Memory B cell (primary cell): Measurements from ENCODE around the gene RANBP3.
"Not testable (repeated sequence)": the region's sequence is repeated elsewhere in the genome, so short reads cannot be mapped to it uniquely, and the experiment has no call there.

Experiments
- ATAC-seq: fragments of 150-1000 bp; cut with Tn5 transposase; 2 replicates; pipeline ENCODE4 v1.10.0; 2021; ENCODE audit warnings: low read depth, mild to moderate bottlenecking, moderate library complexity
- DNase-seq, 2 donors: peaks; one replicate each; pipeline ENCODE4 v3.0.0; 2022; ENCODE audit warnings: low spot score in 2 of 2
- H3K27ac Mint-ChIP-seq: one replicate; pipeline ENCODE4 v1.8.0; 2022; ENCODE audit warnings: mild to moderate bottlenecking, moderate library complexity, mixed read lengths
- H3K27me3 Mint-ChIP-seq: one replicate; pipeline ENCODE4 v1.8.0; 2022; ENCODE audit warnings: mixed read lengths
- H3K36me3 Mint-ChIP-seq: one replicate; pipeline ENCODE4 v1.8.0; 2022; ENCODE audit warnings: mild to moderate bottlenecking, mixed read lengths
- H3K4me1 Mint-ChIP-seq: one replicate; pipeline ENCODE4 v1.8.0; 2022; ENCODE audit warnings: mixed read lengths
- H3K4me3 Mint-ChIP-seq: one replicate; pipeline ENCODE4 v1.8.0; 2022; ENCODE audit warnings: mild to moderate bottlenecking, moderate library complexity, mixed read lengths
- H3K9me3 Mint-ChIP-seq: one replicate; pipeline ENCODE4 v1.8.0; 2022; ENCODE audit warnings: mixed read lengths

Gene RANBP3

DNA sequence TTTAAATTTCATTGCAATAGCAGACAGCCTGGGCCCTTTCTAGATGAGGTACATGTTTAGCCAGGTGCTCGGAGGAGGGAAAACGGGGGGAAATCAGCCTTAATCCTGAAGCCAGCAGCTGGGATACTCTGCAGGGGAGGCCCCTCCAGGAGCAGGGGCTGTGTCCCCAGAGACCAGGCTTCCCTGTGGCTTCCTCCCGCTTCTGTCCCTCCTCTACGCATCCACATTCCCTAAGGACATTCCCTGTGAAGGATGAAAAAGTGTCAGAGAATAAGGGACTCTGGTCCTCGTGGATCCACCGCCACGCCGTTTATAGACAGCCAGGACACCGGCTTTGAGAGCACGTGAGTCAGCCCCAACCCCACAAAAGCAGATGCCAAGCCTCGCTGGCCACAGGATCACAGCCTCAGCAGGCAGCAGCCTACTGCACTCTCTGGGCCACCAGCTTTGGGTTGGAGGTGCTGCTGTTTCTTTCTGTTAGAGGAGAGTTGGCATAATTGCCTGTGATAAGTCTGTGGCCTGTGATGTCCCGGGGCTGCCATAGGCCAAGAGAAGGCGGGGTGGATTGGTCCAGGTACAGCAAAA, 36.7 kb upstream of the RANBP3 start:
- no peaks in the 10 kb centered on the region for H3K9me3 Mint-ChIP-seq
- DNase-seq: no peak
- H3K27ac Mint-ChIP-seq: no peak overlapping the region
- no peak for ATAC-seq
- H3K4me1 Mint-ChIP-seq: no peaks in the 10 kb centered on the region
- peaks cover 2% of the 10 kb centered on the region for H3K27me3 Mint-ChIP-seq
- H3K36me3 Mint-ChIP-seq: no peaks in the 10 kb centered on the region
- no peak overlapping the region for H3K4me3 Mint-ChIP-seq

DNA sequence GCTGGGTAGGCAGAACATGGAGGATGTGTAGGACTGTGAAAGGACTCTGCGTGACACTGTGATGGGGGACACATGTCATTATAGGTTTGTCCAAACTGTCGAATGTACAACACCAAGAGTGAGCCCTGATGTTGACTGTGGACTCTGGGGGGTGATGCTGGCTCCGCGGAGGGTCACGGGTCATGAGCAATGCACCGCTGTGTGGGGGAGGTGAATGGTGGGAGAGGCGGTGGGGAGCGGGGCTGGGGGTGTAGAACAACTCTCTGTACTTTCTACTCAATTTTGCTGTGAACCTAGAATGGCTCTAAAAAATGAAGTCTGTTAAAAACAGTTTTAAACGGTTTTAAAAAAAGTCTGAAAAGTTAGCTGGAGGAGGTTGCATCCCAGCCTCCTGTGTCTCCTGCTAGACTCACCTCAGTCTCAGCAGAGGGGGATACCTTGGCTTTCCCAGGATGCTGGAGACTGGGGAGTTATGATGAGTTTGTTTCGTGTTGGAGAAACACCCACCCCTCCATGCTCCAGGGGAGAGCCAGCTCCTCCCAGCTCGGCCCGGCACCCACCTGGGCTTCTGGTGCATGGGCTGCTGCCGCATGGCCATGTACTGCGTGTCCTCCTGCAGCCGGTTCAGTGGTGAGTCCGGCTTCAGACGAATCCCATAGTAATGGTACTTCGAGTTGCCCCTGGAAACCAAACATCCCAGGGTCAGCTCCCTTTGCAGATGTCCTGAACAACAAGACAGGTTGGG, 34.7 kb upstream of the RANBP3 start:
- no peaks in the 10 kb centered on the region for H3K9me3 Mint-ChIP-seq
- no peak overlapping the region for H3K4me3 Mint-ChIP-seq
- no peak for DNase-seq
- no peaks in the 10 kb centered on the region for H3K36me3 Mint-ChIP-seq
- no peaks in the 10 kb centered on the region for H3K4me1 Mint-ChIP-seq
- no peaks in the 10 kb centered on the region for H3K27me3 Mint-ChIP-seq
- no peak overlapping the region for H3K27ac Mint-ChIP-seq
- ATAC-seq: no peak

DNA sequence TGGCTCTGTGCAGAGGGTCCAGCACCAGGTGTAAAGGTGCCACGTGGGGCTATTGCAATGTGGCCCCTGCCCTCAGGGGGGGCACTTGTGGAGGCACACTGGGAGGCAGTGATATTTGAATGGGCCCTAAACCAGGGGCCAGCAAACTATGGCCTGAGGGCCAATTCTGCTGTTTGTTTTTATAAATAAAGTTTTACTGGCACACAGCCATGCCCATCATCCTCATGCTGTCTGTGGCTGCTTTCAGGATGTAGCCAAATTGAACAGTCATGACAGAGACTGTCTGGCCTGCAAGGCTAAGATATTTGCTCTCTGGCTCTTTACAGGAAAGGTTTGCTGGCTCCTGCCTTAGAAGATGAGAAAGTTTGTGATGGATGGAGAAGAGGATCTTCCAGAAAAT, 33.9 kb upstream of the RANBP3 start:
- no peaks in the 10 kb centered on the region for H3K9me3 Mint-ChIP-seq
- H3K4me1 Mint-ChIP-seq: no peaks in the 10 kb centered on the region
- no peak for DNase-seq
- ATAC-seq: no peak
- no peaks in the 10 kb centered on the region for H3K36me3 Mint-ChIP-seq
- H3K4me3 Mint-ChIP-seq: no peak overlapping the region
- H3K27ac Mint-ChIP-seq: no peak overlapping the region
- H3K27me3 Mint-ChIP-seq: no peaks in the 10 kb centered on the region

DNA sequence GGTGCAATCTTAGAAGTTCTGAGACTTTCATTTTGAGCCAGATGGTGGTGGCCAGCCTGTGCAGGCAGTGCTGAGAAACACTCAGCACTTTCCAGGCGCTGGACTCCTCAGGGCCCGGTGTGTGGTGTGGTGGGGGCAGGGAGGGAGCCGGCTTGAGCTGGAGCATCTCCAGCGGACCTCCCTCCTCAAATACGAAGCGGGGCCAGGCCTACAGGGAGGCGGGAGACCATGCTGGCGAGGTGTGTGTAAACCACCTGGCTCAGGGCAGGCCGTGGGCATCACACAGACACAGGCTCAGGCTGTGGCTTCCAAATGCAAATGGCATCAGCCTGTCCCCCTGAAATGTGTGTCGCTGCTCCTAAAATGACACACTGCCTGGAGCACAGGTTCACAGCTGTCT, 33.3 kb upstream of the RANBP3 start:
- Mint-ChIP-seq H3K4me1 (no peaks in the 10 kb centered on the region), H3K27ac (no peak overlapping the region), H3K9me3 (no peaks in the 10 kb centered on the region)

DNA sequence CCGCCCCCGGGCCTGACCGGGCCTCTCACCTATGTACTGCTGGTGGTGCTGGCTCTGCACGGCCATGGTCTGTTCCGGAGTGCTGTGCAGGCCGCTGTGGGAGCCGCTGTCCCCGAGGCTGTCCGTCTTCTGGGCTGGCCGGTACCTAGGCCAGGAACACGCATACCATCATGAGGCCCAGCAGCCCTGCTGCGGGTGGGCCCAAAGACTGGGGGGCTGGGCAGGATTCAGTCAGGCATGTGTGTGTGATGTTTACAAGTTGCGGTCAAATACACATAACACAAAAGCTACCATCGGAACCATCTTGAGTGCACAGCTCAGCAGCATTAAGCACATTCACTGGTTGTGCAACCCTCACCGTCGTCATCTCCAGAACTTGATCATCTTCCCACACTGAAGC, 32.2 kb upstream of the RANBP3 start:
- no peaks in the 10 kb centered on the region for H3K4me1 Mint-ChIP-seq
- no peak for ATAC-seq
- no peak for DNase-seq
- H3K27ac Mint-ChIP-seq: no peak overlapping the region
- no peaks in the 10 kb centered on the region for H3K36me3 Mint-ChIP-seq
- no peaks in the 10 kb centered on the region for H3K9me3 Mint-ChIP-seq
- H3K27me3 Mint-ChIP-seq: no peaks in the 10 kb centered on the region
- H3K4me3 Mint-ChIP-seq: no peak overlapping the region

More for the DNA sequence above, 33.3 kb upstream of the RANBP3 start:
- Mint-ChIP-seq H3K4me3 (no peak overlapping the region), H3K36me3 (no peaks in the 10 kb centered on the region), H3K27me3 (no peaks in the 10 kb centered on the region)
- DNase-seq (no peak), ATAC-seq (no peak)

DNA sequence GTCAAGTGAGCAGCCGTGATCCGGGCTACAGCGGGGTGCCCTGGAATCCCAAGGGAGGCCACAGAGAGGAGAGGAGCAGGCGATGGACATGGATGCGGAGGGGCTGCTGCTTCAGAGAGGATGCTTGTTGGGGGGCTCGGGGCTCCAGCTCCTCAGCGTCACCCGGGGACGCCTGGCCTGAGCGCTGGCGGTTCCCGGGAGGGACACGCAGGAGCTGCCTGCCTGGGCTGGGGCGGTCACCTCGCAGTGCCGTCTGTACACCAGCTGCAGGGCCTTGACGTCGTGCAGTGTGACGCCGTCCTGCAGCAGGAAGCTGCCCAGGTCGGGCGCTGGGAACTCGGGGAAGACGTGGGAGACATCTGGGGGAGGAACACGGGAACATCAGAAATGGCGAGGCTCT, 29.9 kb upstream of the RANBP3 start:
- no peaks in the 10 kb centered on the region for H3K36me3 Mint-ChIP-seq
- H3K9me3 Mint-ChIP-seq: no peaks in the 10 kb centered on the region
- H3K27ac Mint-ChIP-seq: no peak overlapping the region
- H3K4me3 Mint-ChIP-seq: no peak overlapping the region
- no peak for ATAC-seq
- no peaks in the 10 kb centered on the region for H3K4me1 Mint-ChIP-seq
- H3K27me3 Mint-ChIP-seq: no peaks in the 10 kb centered on the region
- no peak for DNase-seq

DNA sequence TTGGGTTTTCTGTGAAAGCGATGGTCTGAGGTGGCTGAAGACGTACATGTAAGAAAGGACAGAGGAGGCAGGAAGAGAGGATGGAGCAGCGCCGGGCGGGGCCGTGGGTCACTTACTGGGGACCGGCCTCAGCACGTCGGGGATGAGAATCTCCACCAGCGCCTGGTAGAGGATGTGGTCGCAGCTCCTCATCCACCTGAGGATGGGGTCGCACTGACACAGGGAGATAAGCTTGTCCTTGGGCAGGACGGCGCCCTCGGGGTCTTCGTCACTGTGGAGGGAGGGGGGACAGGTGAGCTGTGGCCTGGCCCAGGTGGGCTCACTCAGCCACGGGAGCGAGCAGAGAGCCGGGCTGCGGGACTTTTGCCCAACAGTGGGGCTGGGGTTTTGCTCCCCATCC, 29.0 kb upstream of the RANBP3 start:
- H3K27ac Mint-ChIP-seq: no peak overlapping the region
- H3K9me3 Mint-ChIP-seq: no peaks in the 10 kb centered on the region

DNA sequence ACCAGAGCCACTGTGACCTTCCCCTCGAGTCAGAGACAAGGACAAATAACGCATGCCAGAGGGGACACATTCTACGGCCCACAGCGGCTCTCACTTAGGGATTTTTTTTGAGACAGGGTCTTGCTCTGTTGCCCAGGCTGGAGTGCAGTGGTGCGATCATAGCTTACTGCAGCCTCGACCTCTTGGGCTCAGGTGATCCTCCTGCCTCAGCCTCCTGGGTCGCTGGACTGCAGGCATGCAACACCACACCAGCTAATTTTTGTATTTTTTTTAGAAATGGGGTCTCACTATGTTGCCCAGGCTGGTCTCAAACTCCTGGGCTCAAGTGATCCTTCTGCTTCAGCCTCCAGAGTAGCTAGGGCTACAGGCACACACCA, 28.1 kb upstream of the RANBP3 start:
- ATAC-seq, H3K27ac Mint-ChIP-seq, H3K27me3 Mint-ChIP-seq, DNase-seq, H3K9me3 Mint-ChIP-seq, H3K4me3 Mint-ChIP-seq, H3K4me1 Mint-ChIP-seq, H3K36me3 Mint-ChIP-seq: not testable (repeated sequence)

More for the DNA sequence above, 29.0 kb upstream of the RANBP3 start:
- H3K4me3 Mint-ChIP-seq: no peak overlapping the region
- DNase-seq (no peak), ATAC-seq (no peak)
- H3K27me3 Mint-ChIP-seq: no peaks in the 10 kb centered on the region
- peaks cover 3% of the 10 kb centered on the region for H3K36me3 Mint-ChIP-seq
- H3K4me1 Mint-ChIP-seq: no peaks in the 10 kb centered on the region

DNA sequence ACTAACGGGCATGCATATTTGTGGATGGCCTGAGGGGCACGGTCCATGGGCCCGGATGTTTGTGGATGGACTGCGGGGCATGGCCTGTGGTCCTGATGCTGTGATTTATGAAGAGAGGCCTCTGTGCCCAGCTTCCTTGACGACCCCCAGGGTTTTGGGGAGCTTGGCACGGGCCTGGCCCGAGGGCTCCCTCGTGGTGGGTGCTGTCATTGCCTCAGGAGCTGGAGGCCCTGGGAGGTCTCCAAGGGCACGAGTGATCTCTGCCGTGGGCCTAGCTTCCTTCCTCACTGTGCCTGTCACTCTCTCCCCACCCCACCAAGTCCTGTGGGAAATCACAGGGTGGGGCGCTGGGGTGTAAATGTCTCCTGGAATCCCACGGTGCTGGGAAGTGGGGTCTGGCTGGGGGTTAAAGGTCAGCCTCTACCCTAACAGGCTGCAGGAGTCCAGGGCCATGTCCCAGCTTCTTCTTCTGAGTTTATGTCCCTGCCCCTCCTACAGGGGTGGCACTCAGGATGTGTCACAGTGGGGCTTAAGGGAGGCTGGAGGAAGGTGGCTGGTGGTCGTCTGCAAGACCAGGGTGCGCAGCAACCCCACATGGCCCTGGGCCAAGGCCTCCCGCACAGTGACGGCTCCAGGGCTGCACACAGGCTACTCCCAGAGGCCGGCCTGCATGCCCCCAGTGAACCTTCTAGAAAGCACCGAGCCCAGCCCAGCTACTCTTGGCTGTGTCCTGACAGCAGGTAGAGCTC, 27.6 kb upstream of the RANBP3 start:
- Mint-ChIP-seq H3K27ac (no peak overlapping the region), H3K4me1 (no peaks in the 10 kb centered on the region), H3K4me3 (no peak overlapping the region), H3K9me3 (no peaks in the 10 kb centered on the region), H3K36me3 (peaks cover 3% of the 10 kb centered on the region), H3K27me3 (no peaks in the 10 kb centered on the region)
- no peak for DNase-seq
- no peak for ATAC-seq

DNA sequence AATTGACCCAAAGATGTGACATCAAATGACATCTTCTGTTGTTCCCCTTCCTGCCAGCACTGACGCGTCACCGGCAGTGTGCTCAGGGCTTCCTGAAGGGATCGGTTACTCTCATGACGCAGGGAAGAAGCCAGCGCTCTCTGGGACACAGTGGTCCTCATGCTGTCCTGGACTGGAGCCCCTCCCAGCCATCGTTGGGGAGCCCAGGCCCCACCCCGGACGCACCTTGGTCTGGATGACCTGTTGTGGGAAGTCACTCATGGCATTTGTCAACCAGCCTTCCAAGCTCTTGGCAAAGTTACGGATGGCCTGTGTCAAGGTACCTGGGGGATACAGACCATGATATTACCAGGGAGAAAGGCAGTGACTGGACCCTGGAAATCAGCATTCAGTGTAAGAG, 26.0 kb upstream of the RANBP3 start:
- Mint-ChIP-seq H3K27ac (no peak overlapping the region), H3K36me3 (peaks cover 9% of the 10 kb centered on the region), H3K4me1 (no peaks in the 10 kb centered on the region), H3K4me3 (no peak overlapping the region), H3K27me3 (no peaks in the 10 kb centered on the region), H3K9me3 (peaks cover 3% of the 10 kb centered on the region)
- no peak for DNase-seq
- ATAC-seq: no peak

DNA sequence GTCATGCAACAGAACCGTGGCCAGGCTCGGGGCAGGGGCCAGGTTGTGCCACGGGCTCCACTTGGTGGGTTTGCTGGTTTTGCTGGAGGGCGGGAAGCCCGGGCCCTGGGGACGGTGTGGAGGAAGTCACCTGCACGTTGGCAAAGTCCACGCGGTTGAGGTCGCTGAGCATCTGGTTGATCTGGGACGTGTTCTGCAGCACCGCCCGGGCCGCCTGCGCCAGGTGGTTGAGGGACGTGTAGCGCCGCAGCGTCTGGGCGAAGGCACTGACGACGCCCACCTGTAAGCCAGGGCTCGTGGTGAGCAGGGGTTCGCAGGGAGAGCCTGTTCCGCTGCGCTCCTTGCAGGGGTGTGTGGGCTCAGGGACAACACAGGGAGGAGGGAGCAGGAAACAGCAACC, 24.7 kb upstream of the RANBP3 start:
- ATAC-seq (no peak), DNase-seq (no peak)
- Mint-ChIP-seq H3K4me1 (no peaks in the 10 kb centered on the region), H3K4me3 (no peak overlapping the region), H3K27me3 (no peaks in the 10 kb centered on the region), H3K36me3 (peaks cover 9% of the 10 kb centered on the region), H3K9me3 (peaks cover 3% of the 10 kb centered on the region), H3K27ac (no peak overlapping the region)

DNA sequence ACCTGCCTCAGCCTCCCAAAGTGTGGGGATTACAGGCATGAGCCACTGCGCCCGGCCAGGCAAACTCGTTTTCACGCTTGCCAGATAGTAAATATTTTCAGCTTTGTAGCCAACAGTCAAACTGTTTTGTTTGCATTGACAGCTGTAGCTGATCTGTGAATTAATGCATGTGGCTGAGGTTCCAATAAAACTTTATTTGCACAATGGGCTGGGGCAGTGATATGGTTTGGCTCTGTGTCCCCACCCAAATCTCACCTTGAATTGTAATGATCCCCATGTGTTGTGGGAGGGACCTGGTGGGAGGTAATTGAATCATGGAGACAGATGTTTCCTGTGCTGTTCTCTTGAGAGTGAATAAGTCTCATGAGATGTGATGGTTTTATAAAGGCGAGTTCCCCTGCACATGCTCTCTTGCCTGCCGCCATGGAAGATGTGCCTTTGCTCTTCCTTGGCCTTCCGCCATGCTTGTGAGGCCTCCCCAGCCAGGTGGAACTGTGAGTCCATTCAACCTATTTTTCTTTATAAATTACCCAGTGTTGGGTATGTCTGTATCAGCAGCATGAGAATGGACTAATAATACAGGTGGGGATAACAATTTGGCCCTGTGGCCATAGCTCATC, 22.4 kb upstream of the RANBP3 start:
- ATAC-seq: no peak
- peaks cover 3% of the 10 kb centered on the region for H3K9me3 Mint-ChIP-seq
- no peaks in the 10 kb centered on the region for H3K4me1 Mint-ChIP-seq
- H3K36me3 Mint-ChIP-seq: peaks cover 9% of the 10 kb centered on the region
- no peaks in the 10 kb centered on the region for H3K27me3 Mint-ChIP-seq
- no peak for DNase-seq
- H3K4me3 Mint-ChIP-seq: no peak overlapping the region
- no peak overlapping the region for H3K27ac Mint-ChIP-seq

DNA sequence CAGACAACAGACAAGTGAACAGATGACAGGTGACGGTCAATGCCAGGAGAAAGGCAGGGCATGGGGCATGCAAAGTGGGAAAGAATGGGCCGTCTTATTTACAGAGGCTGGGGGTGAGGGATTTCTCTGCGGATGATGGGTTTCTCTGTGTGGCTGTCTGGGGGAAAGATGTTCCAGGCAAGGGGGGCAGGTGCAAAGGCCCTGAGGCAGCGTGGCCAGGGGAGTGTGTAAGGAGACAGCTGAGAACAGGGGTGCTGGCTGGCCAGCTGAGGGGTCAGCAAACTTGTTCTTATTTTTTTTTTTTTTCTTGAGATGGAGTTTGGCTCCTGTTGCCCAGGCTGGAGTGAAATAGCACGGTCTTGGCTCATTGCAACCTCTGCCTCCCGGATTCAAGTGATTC, 21.8 kb upstream of the RANBP3 start:
- Mint-ChIP-seq H3K27me3 (no peaks in the 10 kb centered on the region), H3K4me1 (no peaks in the 10 kb centered on the region), H3K36me3 (peaks cover 9% of the 10 kb centered on the region), H3K9me3 (peaks cover 3% of the 10 kb centered on the region), H3K27ac (no peak overlapping the region), H3K4me3 (no peak overlapping the region)
- ATAC-seq (no peak), DNase-seq (no peak)

DNA sequence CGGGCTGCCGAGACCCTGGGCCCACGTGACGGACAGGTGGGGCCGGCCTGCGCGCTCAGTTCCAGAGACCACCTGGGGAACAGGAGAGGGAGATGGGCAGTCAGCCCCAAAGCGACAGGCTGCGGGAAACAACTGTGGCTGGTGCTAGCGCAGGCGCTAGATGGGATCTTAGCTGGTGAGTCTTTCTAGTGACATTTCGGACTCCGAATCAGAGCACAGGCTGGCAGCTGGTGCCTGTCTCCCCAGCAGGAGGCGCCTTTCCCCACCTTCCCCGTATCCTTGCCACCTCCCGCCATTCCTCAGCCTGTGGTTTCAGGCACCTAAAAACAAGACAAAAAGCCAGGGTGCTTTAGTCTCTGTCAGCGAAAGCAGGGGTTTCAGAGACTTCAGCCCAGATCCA, 19.4 kb upstream of the RANBP3 start:
- Mint-ChIP-seq H3K9me3 (peaks cover 3% of the 10 kb centered on the region), H3K27me3 (no peaks in the 10 kb centered on the region), H3K27ac (no peak overlapping the region), H3K36me3 (peaks cover 9% of the 10 kb centered on the region), H3K4me3 (no peak overlapping the region), H3K4me1 (peaks cover 3% of the 10 kb centered on the region)
- no peak for ATAC-seq
- no peak for DNase-seq
